ENCODE measurements around the gene IL27RA.
A peak's percentile ranks its signal among the peaks of the same experiment; 100 is the strongest.

Gene IL27RA

GRCh38 chr19:14094854-14095253 lies 63.3 kb downstream of the IL27RA start:
- peaks cover 14% of the 10 kb centered on the region for H3K4me1 Mint-ChIP-seq
- no peaks in the 10 kb centered on the region for H3K27me3 Mint-ChIP-seq
- no peak overlapping the region for H3K4me3 Mint-ChIP-seq
- peak overlapping the region; percentile 13 for H3K27ac Mint-ChIP-seq
- H3K36me3 Mint-ChIP-seq = peaks cover 6% of the 10 kb centered on the region
- H3K9me3 Mint-ChIP-seq = no peaks in the 10 kb centered on the region

DNA sequence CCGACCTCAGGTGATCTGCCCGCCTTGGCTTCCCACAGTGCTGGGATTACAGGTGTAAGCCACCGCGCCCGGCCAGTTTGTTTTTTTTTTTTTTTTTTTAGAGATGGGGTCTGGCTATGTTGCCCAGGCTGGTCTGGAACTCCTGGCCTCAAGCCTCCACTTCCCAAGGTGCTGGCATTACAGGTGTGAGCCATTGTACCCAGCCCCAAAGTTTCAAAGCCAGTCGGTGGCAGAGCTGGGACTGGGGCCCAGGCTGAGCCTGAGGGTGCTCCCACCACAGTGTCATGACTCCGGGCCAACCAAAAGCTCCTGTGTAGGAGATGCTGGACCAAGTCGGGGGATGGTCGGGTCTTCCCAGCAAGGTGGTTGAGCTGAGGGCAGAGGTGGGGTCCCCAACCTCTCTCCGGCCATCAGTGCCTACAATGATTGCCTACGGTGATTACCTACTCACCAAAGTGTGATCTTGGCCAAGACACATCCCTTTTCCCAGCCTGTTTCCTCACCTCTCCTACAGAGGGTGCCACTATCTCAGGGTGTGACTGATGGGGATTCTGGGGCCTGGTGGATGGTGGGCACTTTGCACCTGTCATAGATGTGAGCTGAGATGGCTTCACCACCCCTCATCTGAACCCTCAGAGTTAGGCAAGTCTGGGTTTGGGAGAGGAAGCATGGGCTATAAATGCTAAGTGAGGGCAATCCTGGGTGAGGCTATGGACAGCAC lies 64.9 kb downstream of the IL27RA start:
- Mint-ChIP-seq H3K4me1 (peaks cover 12% of the 10 kb centered on the region), H3K27ac (peak overlapping the region; percentile 86), H3K27me3 (no peaks in the 10 kb centered on the region), H3K36me3 (peaks cover 7% of the 10 kb centered on the region), H3K4me3 (no peak overlapping the region), H3K9me3 (no peaks in the 10 kb centered on the region)

DNA sequence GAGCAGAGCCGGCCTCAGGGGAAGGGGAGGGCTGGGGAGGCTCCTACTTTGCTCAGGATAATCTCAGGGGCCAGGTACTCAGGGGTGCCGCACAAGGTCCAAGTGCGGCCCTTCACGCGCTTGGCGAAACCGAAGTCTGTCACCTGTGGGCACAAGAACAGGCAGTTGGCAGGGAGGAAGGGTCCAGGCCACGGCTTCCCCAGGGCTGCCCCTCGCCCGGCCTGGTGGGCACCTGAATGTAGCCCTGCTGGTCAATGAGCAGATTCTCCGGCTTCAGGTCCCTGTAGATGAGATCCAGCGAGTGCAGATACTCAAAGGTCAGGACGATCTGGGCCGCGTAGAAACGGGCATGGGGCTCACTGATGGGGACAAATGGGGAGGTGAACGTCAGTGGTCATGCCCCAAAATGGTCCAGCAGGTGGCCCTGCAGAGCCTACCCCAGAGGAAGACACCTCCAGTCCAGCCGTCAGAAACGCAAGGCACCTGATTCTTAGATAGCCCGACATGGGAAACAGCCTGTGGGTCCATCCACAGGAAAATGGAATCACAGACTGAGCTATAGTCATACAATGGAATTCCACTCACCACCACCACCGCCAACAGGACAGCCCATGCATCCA lies 66.1 kb downstream of the IL27RA start:
- Mint-ChIP-seq H3K9me3 (no peaks in the 10 kb centered on the region), H3K27me3 (no peaks in the 10 kb centered on the region), H3K4me3 (no peak overlapping the region), H3K27ac (no peak overlapping the region), H3K4me1 (peaks cover 4% of the 10 kb centered on the region), H3K36me3 (peaks cover 7% of the 10 kb centered on the region)

GRCh38 chr19:14101003-14101545 lies 69.5 kb downstream of the IL27RA start:
- Mint-ChIP-seq H3K4me3 (no peak overlapping the region), H3K27ac (peak overlapping the region; percentile 46), H3K9me3 (no peaks in the 10 kb centered on the region), H3K27me3 (no peaks in the 10 kb centered on the region), H3K36me3 (peaks cover 4% of the 10 kb centered on the region), H3K4me1 (no peaks in the 10 kb centered on the region)

DNA sequence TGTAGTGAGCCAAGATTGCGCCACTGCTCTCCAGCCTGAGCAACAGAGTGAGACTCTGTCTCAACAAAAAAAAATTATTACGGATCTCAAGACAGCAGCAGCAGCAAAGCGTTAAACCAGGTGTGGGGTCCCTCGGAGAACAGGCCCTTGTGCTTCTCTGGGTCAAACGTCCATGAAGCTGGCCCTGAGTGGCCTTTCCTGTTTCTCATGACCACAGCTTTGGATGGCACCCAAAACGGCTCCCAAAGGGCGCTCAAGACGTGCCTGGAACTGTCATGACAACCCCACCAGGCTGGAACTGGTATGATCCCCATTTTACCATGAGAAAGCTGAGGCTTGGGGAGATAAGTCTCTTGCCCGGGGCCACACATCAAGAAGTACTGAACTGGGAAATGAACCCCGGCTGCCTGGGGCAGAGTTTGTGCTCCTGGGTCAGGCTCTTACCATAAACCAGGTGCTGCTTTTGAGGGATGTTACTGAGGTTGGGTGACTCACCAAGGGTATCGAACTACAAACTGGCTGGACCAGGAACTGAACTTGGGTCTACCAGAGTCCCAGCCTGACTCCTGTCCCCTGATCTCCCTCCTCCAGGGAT lies 70.6 kb downstream of the IL27RA start:
- Mint-ChIP-seq H3K4me3 (no peak overlapping the region), H3K4me1 (no peaks in the 10 kb centered on the region), H3K36me3 (peaks cover 2% of the 10 kb centered on the region), H3K27me3 (no peaks in the 10 kb centered on the region), H3K9me3 (no peaks in the 10 kb centered on the region), H3K27ac (no peak overlapping the region)

DNA sequence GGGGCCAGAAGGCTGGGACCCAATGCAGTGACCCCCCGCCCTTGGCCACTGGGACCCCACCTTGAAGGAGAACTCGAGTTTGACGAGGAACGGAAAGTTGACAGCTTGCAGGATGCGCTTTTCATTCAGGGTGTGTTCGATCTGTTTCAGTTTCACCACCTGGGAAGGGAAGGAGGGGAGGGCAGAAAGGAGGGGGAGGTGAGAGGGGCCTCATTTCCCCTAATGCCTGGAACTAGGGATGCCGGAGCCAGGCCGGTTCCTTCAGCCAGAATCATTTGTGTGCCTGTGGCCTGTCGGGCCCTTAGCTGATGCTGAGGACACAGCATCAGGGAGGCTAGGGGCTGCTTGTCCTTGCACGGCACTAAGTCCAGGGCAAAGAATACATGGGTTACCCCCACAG lies 71.2 kb downstream of the IL27RA start:
- Mint-ChIP-seq H3K4me3 (no peak overlapping the region), H3K4me1 (no peaks in the 10 kb centered on the region), H3K9me3 (no peaks in the 10 kb centered on the region), H3K27ac (no peak overlapping the region), H3K27me3 (no peaks in the 10 kb centered on the region), H3K36me3 (peaks cover 2% of the 10 kb centered on the region)

All from activated naive CD4-positive, alpha-beta T cell treated with anti-CD3 and anti-CD28 coated beads, Interleukin-2, amount 50 U/mL, for 24 hours (primary cell).